Left lung (tissue), 10 donors: ENCODE data around the gene JMJD7. TPM values are rescaled to one million over a fixed set of nuclear protein-coding genes. Genes with fewer than 3 reads are reported as not detected.
A peak's percentile ranks its signal among the peaks of the same experiment; 100 is the strongest.

Experiments used
- ATAC-seq: fragments of 200-7000 bp; cut with Tn5 transposase; one replicate; pipeline ENCODE4 v1.9.1; 2020; ENCODE audit warnings: moderate library complexity
- DNase-seq, 4 donors: peaks; one replicate each; pipeline ENCODE4 v3.0.0-alpha.2; 2013 to 2020
- H3K27ac ChIP-seq, 2 donors: fragments of 200-600 bp; sonication (generic) in 1 of 2; one replicate each; pipeline versions ENCODE4 v1.5.0 to v1.8.0; 2020 to 2021
- H3K27me3 ChIP-seq, 2 donors: fragments of 200-600 bp; sonication (generic) in 1 of 2; one replicate each; pipeline versions ENCODE4 v1.5.0 to v1.8.0; 2020 to 2021
- H3K36me3 ChIP-seq, 2 donors: fragments of 200-600 bp; sonication (generic) in 1 of 2; one replicate each; pipeline versions ENCODE4 v1.5.0 to v1.8.0; 2020 to 2021
- H3K4me1 ChIP-seq, 2 donors: fragments of 200-600 bp; one replicate each; pipeline ENCODE4 v1.8.0; 2021
- H3K4me3 ChIP-seq, 2 donors: fragments of 200-600 bp; sonication (generic) in 1 of 2; one replicate each; pipeline versions ENCODE4 v1.5.0 to v1.8.0; 2020 to 2021; ENCODE audit warnings: mild to moderate bottlenecking in 1 of 2
- H3K9me3 ChIP-seq, 2 donors: fragments of 200-600 bp; sonication (generic) in 1 of 2; one replicate each; pipeline versions ENCODE4 v1.5.0 to v1.8.0; 2020 to 2021
- intact Hi-C, 2 donors: fragments of 100-400 bp; cut with DNase I; formaldehyde crosslinking; loops; one replicate each; pipeline versions ENCODE4 v1.11.2 to v1.14.2; 2022
- polyA plus RNA-seq, 6 donors: library from polyadenylated mRNA; unstranded; fragments of 120-200 nt; gene quantifications; one replicate each; pipeline ENCODE4 v1.2.1, GENCODE V29; 2013; ENCODE audit not compliant: insufficient read length in 6 of 6
- total RNA-seq, 2 donors: library from RNA; stranded (reverse); fragmentation: NEBNext Ultra II Directional; extraction: Animal tissue kit (Norgen Biotek cat#: 25700); gene quantifications; one replicate each; pipeline ENCODE4 v1.2.1, GENCODE V29; 2021
- TF ChIP-seq, protein P1 (sequence below), 2 donors: fragments of 200-600 bp; sonication (generic) in 1 of 2; IDR thresholded peaks; one replicate each; pipeline versions ENCODE4 v1.5.0 to v1.8.0; 2021; ENCODE audit warnings: antibody characterized with exemption in 2 of 2
- donor health status: DM: no; HTN: yes; CAD: no.
- donor health status: DM: no; HTN: no; CAD: no.

Gene JMJD7
- total and polyA plus RNA-seq, 8 donors, result 10.2 to 26.4 (median 14.5) TPM

DNA sequence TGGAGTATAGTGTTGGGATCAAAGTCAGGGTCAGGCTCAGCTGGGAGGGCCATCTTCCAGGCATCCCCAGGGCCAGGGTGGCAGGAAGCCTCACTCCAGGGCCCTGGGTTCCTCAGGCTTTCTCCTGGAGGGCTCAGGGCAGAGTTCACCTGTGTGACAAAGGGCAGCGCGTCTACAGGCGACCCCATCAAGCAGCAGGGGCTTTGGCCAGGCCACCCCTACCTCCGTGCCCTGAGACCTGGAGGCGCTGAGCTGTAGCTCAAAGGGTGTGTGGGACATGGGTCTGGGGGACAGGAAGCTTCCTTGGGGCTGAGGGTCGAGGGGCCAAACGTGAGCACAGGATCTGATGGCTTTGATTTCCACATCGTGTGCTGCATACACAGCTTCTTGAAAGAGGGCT, 53.2 kb downstream of the JMJD7 start:
- Histone ChIP-seq H3K4me3 (no peak overlapping the region), H3K27me3 (peaks cover 0 to 20% of the 10 kb centered on the region in 2 donors), H3K36me3 (peaks cover 0 to 10% of the 10 kb centered on the region in 2 donors), H3K27ac (no peak overlapping the region), H3K9me3 (no peaks in the 10 kb centered on the region), H3K4me1 (peaks cover 9 to 15% of the 10 kb centered on the region in 2 donors)
- no peak for ATAC-seq
- intact Hi-C loops, result no loop called here
- DNase-seq, result no peak
- TF ChIP-seq, protein P1, sequence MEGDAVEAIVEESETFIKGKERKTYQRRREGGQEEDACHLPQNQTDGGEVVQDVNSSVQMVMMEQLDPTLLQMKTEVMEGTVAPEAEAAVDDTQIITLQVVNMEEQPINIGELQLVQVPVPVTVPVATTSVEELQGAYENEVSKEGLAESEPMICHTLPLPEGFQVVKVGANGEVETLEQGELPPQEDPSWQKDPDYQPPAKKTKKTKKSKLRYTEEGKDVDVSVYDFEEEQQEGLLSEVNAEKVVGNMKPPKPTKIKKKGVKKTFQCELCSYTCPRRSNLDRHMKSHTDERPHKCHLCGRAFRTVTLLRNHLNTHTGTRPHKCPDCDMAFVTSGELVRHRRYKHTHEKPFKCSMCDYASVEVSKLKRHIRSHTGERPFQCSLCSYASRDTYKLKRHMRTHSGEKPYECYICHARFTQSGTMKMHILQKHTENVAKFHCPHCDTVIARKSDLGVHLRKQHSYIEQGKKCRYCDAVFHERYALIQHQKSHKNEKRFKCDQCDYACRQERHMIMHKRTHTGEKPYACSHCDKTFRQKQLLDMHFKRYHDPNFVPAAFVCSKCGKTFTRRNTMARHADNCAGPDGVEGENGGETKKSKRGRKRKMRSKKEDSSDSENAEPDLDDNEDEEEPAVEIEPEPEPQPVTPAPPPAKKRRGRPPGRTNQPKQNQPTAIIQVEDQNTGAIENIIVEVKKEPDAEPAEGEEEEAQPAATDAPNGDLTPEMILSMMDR (IDR thresholded peaks at IDR 0.05), result no peak

DNA sequence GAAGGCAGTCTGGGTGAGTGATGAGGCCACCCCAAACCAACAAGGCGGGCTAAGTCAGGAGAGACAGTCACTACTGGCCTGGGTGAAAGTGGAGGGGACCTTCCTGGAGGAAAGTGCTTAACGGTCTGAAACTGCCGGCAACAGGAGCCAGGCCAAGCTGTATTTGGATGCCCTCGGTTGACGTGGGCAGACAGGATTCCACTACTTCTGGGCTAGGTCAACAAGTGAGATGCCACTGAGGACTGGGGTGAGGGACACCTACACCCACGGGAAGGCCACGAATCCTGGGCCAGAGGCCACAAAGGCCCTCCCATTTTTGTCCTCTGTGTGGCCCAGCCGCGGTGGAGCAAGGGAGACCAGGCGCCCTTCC, 53.6 kb downstream of the JMJD7 start:
- H3K9me3 ChIP-seq, result no peaks in the 10 kb centered on the region
- no peak overlapping the region for H3K4me3 ChIP-seq
- no peak for DNase-seq
- peaks cover 0 to 20% of the 10 kb centered on the region in 2 donors for H3K27me3 ChIP-seq
- no peak overlapping the region for H3K27ac ChIP-seq
- intact Hi-C loops, result no loop called here
- peaks cover 9 to 15% of the 10 kb centered on the region in 2 donors for H3K4me1 ChIP-seq
- TF ChIP-seq, protein P1 (IDR thresholded peaks at IDR 0.05), result no peak
- H3K36me3 ChIP-seq, result peaks cover 0 to 11% of the 10 kb centered on the region in 2 donors
- ATAC-seq, result no peak

DNA sequence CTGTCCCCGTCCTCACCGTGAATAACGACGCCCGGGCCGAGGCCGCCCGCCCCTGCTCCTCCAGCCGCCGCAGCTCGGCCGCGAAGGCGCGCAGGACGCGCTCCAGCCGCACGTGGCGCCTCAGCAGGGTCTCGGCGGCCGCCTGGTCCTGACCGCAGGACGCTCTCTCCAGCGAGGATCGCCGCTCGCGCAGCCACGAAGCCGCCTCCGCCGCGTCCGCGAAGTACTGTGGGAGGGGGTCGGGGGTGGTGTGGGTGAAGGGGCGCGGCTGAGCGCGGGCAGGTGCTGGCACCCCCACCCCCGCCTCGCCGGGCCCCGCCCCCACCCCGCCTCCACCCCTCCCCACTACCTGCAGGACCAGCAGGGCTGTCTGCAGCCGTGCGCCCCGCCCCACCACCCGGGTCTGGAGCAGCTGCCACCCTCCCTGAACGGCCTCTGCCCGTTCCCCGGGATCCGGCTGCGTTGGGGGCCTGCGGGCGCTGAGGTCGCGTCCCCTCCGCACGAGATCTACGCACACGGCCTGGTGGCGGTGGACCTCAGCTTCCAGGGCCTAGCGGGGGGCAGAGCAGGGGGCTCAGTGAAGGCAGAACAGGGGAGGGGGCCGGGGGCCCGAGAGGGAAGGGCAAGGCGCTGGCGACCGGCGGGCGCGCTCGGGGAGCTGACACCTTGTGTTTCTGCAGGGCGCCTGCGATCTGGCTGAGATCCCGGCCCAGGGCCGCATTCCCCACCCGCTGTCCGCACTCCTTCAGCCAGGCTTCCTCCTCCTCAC, 54.2 kb downstream of the JMJD7 start:
- ATAC-seq (peak; percentile 73), DNase-seq (peak in 2 of 4 donors; percentile 39 to 82)
- Histone ChIP-seq H3K4me3 (peak overlapping the region in 1 of 2 donors; percentile 13), H3K36me3 (peaks cover 0 to 11% of the 10 kb centered on the region in 2 donors), H3K9me3 (no peaks in the 10 kb centered on the region), H3K4me1 (peaks cover 9 to 15% of the 10 kb centered on the region in 2 donors), H3K27me3 (peaks cover 0 to 20% of the 10 kb centered on the region in 2 donors), H3K27ac (no peak overlapping the region)
- TF ChIP-seq, protein P1 (IDR thresholded peaks at IDR 0.05), result no peak
- intact Hi-C loops, result no loop called here

DNA sequence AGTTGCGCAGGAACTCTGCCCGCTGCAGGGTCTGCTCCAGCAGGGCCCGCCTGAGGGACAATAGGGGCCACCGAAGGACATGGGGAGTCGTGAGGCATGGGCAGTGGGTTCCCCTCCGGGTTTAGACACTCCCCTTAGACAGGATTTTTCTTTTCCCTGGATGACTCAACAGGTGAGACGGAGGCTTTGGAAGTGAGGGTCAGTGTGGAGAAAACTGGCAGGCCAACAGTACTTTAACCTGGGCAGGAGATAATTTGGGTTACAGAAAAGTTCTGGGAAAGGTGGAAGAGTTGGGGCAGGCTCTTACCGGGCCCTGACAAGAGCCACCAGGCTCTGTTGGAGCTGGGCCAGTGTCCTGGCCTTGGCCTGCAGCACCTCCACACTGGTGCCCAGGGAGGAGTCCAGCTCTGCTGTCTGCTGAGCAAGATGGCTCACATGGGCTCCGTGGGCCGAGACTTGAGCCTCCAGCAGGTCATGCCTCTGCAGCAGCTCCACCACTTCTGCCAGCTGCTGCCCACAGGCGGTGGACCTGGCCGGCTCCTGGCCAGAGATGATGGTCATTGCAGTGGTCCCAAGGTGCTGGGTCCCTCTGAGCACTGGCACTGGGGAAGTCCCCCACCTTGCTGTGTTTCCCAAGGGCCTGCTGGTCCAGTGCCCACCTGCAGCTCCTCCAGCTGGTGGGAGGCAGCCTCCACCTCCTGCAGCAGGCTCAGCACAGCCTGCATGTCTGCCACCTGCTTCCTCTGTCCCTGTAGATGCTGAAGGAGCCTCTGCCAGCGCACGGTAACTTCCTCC, 55.0 kb downstream of the JMJD7 start:
- Histone ChIP-seq H3K27ac (no peak overlapping the region), H3K27me3 (peaks cover 0 to 20% of the 10 kb centered on the region in 2 donors)
- ATAC-seq, result peak; percentile 19

More for the DNA sequence above, 55.0 kb downstream of the JMJD7 start:
- Histone ChIP-seq H3K9me3 (no peaks in the 10 kb centered on the region), H3K4me3 (peak overlapping the region in 1 of 2 donors; percentile 13), H3K4me1 (peaks cover 9 to 15% of the 10 kb centered on the region in 2 donors), H3K36me3 (peaks cover 0 to 11% of the 10 kb centered on the region in 2 donors)
- DNase-seq, result peak in 1 of 4 donors; percentile 60
- intact Hi-C loops, result no loop called here
- TF ChIP-seq, protein P1 (IDR thresholded peaks at IDR 0.05), result no peak
